Trophoblast cell (in vitro differentiated cells and primary cell): ENCODE results near the gene IKZF2.

Experiments
- DNase-seq, 2 donors: peaks; one replicate each; pipeline ENCODE4 v3.0.0-alpha.2; 2016
- H2AFZ ChIP-seq: 2 replicates; pipeline ENCODE4 v1.6.1; 2013; ENCODE audit warnings: low read length, moderate library complexity, mild to moderate bottlenecking; ENCODE audit not compliant: insufficient read depth, poor library complexity
- H2AK5ac ChIP-seq: 2 replicates; pipeline ENCODE4 v1.6.1; 2013; ENCODE audit warnings: mild to moderate bottlenecking, low read length
- H2BK120ac ChIP-seq: 2 replicates; pipeline ENCODE4 v1.6.1; 2013; ENCODE audit warnings: low read length, mild to moderate bottlenecking, moderate library complexity; ENCODE audit not compliant: insufficient read depth, poor library complexity
- H2BK12ac ChIP-seq: 2 replicates; pipeline ENCODE4 v1.6.1; 2013; ENCODE audit warnings: mild to moderate bottlenecking, low read length, moderate library complexity
- H2BK5ac ChIP-seq: 2 replicates; pipeline ENCODE4 v1.6.1; 2013; ENCODE audit warnings: low read length, low read depth, moderate library complexity, mild to moderate bottlenecking; ENCODE audit not compliant: poor library complexity
- H3K14ac ChIP-seq: 2 replicates; pipeline ENCODE4 v1.6.1; 2013; ENCODE audit warnings: mild to moderate bottlenecking, low read length
- H3K18ac ChIP-seq: 2 replicates; pipeline ENCODE4 v1.6.1; 2013; ENCODE audit warnings: mild to moderate bottlenecking, low read length
- H3K23ac ChIP-seq: 2 replicates; pipeline ENCODE4 v1.6.1; 2013; ENCODE audit warnings: low read length
- H3K27ac ChIP-seq: 2 replicates; pipeline ENCODE4 v1.5.1; 2013; ENCODE audit warnings: low read depth, mild to moderate bottlenecking, inconsistent platforms, low read length, moderate library complexity
- H3K27me3 ChIP-seq: 2 replicates; pipeline ENCODE4 v1.6.1; 2013; ENCODE audit warnings: inconsistent platforms, mild to moderate bottlenecking, low read length, moderate library complexity; ENCODE audit not compliant: insufficient read depth
- H3K36me3 ChIP-seq, 2 experiments: 1 replicate in 1 of 2; 2 replicates in 1 of 2; pipeline ENCODE4 v1.6.1; 2013; ENCODE audit warnings: low read length in 2 of 2, mild to moderate bottlenecking in 2 of 2, moderate library complexity in 1 of 2; ENCODE audit not compliant: insufficient read depth in 2 of 2, control insufficient read depth in 1 of 2
- H3K4ac ChIP-seq: 2 replicates; pipeline ENCODE4 v1.6.1; 2013; ENCODE audit warnings: low read depth, mild to moderate bottlenecking, low read length, moderate library complexity
- H3K4me1 ChIP-seq, 2 experiments: 1 replicate in 1 of 2; 2 replicates in 1 of 2; pipeline ENCODE4 v1.6.1; 2013; ENCODE audit warnings: low read length in 2 of 2, mild to moderate bottlenecking in 2 of 2, moderate library complexity in 1 of 2; ENCODE audit not compliant: insufficient read depth in 2 of 2, control insufficient read depth in 1 of 2
- H3K4me2 ChIP-seq: 2 replicates; pipeline ENCODE4 v1.6.1; 2013; ENCODE audit warnings: inconsistent platforms, mild to moderate bottlenecking, low read length, moderate library complexity
- H3K4me3 ChIP-seq: 2 replicates; pipeline ENCODE4 v1.5.1; 2013; ENCODE audit warnings: mild to moderate bottlenecking, low read depth, low read length, inconsistent platforms
- H3K79me1 ChIP-seq: one replicate; pipeline ENCODE4 v1.6.1; 2013; ENCODE audit warnings: low read length
- H3K79me2 ChIP-seq: 2 replicates; pipeline ENCODE4 v1.6.1; 2013; ENCODE audit warnings: low read length, mild to moderate bottlenecking; ENCODE audit not compliant: control insufficient read depth, insufficient read depth, poor library complexity
- H3K9ac ChIP-seq: 2 replicates; pipeline ENCODE4 v1.6.1; 2013; ENCODE audit warnings: mild to moderate bottlenecking, low read length
- H3K9me3 ChIP-seq: 2 replicates; pipeline ENCODE4 v1.6.1; 2013; ENCODE audit warnings: low read depth, mild to moderate bottlenecking, control low read depth, inconsistent platforms, low read length; ENCODE audit not compliant: insufficient read depth
- H4K12ac ChIP-seq: 2 replicates; pipeline ENCODE4 v1.6.1; 2013; ENCODE audit warnings: low read depth, mild to moderate bottlenecking, low read length, moderate library complexity
- H4K8ac ChIP-seq: 2 replicates; pipeline ENCODE4 v1.6.1; 2013; ENCODE audit warnings: low read depth, mild to moderate bottlenecking, low read length, moderate library complexity
- H4K91ac ChIP-seq: one replicate; pipeline ENCODE4 v1.6.1; 2013; ENCODE audit warnings: low read depth, mild to moderate bottlenecking, low read length, moderate library complexity
- WGBS: extraction: QIAGEN DNeasy Blood & Tissue Kit; methylation state at CpG from one replicate; pipeline ENCODE4 v1.1.7; 2013; ENCODE audit warnings: missing lambda C conversion rate; ENCODE audit not compliant: insufficient read length, insufficient coverage; ENCODE audit errors: extremely low coverage; 5-methylcytosine and 5-hydroxymethylcytosine counted together

IKZF2 gene

DNA sequence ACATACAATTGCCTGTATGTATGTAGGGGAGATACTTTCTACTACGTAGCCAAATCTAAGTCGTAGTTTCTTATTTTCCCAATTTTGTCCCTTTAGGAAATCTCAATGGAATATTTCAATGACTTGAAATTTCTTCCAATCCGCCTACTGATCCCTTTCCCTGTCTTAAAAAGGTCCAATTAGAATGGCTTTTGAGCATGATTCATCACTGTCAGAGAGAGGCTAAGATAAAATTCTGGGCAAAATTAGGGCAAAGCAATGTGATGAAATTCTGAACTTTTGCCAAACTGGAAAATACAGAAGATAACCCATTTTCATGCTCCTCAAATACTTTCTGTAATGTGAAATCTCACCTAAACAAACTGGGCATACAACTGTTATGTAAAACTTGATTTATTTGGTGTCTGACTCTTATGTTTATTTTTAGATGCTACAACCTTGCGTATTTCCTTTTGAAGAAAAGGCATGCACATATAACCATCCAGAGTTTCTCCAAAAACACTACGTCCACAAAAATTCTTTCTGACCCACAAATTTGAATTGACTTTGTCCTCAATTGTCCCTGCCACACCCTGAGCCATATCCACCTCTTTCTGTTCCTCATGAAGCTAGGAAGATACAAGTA lies 147.1 kb downstream of the IKZF2 start:
- no peaks in the 10 kb centered on the region for H3K27me3 ChIP-seq
- no peaks in the 10 kb centered on the region for H3K4me1 ChIP-seq
- no peaks in the 10 kb centered on the region for H3K9me3 ChIP-seq
- H2BK12ac ChIP-seq = no peak overlapping the region
- H3K4ac ChIP-seq = no peak overlapping the region
- H3K27ac ChIP-seq = no peak overlapping the region
- no CpG with 5 or more reads among the region's 5 CpGs for WGBS
- H3K79me2 ChIP-seq = no peaks in the 10 kb centered on the region
- H3K4me2 ChIP-seq = no peak overlapping the region
- no peaks in the 10 kb centered on the region for H3K36me3 ChIP-seq
- no peak overlapping the region for H3K14ac ChIP-seq
- H3K79me1 ChIP-seq = no peaks in the 10 kb centered on the region
- H4K8ac ChIP-seq = no peak overlapping the region
- H3K23ac ChIP-seq = no peak overlapping the region
- DNase-seq = no peak
- no peak overlapping the region for H4K12ac ChIP-seq
- H2BK5ac ChIP-seq = no peak overlapping the region
- no peak overlapping the region for H3K4me3 ChIP-seq
- no peak overlapping the region for H4K91ac ChIP-seq
- no peak overlapping the region for H2AFZ ChIP-seq
- no peak overlapping the region for H2BK120ac ChIP-seq
- no peak overlapping the region for H3K9ac ChIP-seq
- H3K18ac ChIP-seq = no peak overlapping the region
- H2AK5ac ChIP-seq = no peak overlapping the region

- no peak for DNase-seq
- H3K4ac ChIP-seq = no peak overlapping the region
- no peak overlapping the region for H2BK5ac ChIP-seq
- H3K14ac ChIP-seq = no peak overlapping the region
- H3K79me1 ChIP-seq = no peaks in the 10 kb centered on the region
- no peak overlapping the region for H3K4me3 ChIP-seq
- H4K8ac ChIP-seq = no peak overlapping the region
- H3K4me2 ChIP-seq = no peak overlapping the region
- no peaks in the 10 kb centered on the region for H3K79me2 ChIP-seq
- no peak overlapping the region for H3K9ac ChIP-seq
- no peak overlapping the region for H2BK120ac ChIP-seq
- H4K91ac ChIP-seq = no peak overlapping the region
- no peak overlapping the region for H2AK5ac ChIP-seq
- H3K36me3 ChIP-seq = no peaks in the 10 kb centered on the region
- no peak overlapping the region for H3K18ac ChIP-seq
- no peak overlapping the region for H3K23ac ChIP-seq
- H3K4me1 ChIP-seq = no peaks in the 10 kb centered on the region
- H3K27me3 ChIP-seq = no peaks in the 10 kb centered on the region
- no peak overlapping the region for H3K27ac ChIP-seq
- H3K9me3 ChIP-seq = no peaks in the 10 kb centered on the region
- no peak overlapping the region for H4K12ac ChIP-seq
- H2AFZ ChIP-seq = no peak overlapping the region
- H2BK12ac ChIP-seq = no peak overlapping the region
Measured at GRCh38 chr2:213002383-213002782, 149.0 kb downstream of the IKZF2 start.

GRCh38 chr2:213001297-213001910 lies 150.0 kb downstream of the IKZF2 start:
- Histone ChIP-seq H3K4ac (no peak overlapping the region), H3K36me3 (no peaks in the 10 kb centered on the region), H3K4me3 (no peak overlapping the region), H3K4me1 (no peaks in the 10 kb centered on the region), H4K91ac (no peak overlapping the region), H2BK12ac (no peak overlapping the region), H4K8ac (no peak overlapping the region), H3K18ac (no peak overlapping the region), H3K9ac (no peak overlapping the region), H3K79me1 (no peaks in the 10 kb centered on the region), H3K9me3 (no peaks in the 10 kb centered on the region), H2AK5ac (no peak overlapping the region), H2AFZ (no peak overlapping the region), H3K79me2 (no peaks in the 10 kb centered on the region), H3K23ac (no peak overlapping the region), H3K14ac (no peak overlapping the region), H3K27me3 (no peaks in the 10 kb centered on the region), H2BK5ac (no peak overlapping the region), H3K27ac (no peak overlapping the region), H2BK120ac (no peak overlapping the region), H4K12ac (no peak overlapping the region), H3K4me2 (no peak overlapping the region)
- DNase-seq = no peak
- no CpG with 5 or more reads among the region's 3 CpGs for WGBS

DNA sequence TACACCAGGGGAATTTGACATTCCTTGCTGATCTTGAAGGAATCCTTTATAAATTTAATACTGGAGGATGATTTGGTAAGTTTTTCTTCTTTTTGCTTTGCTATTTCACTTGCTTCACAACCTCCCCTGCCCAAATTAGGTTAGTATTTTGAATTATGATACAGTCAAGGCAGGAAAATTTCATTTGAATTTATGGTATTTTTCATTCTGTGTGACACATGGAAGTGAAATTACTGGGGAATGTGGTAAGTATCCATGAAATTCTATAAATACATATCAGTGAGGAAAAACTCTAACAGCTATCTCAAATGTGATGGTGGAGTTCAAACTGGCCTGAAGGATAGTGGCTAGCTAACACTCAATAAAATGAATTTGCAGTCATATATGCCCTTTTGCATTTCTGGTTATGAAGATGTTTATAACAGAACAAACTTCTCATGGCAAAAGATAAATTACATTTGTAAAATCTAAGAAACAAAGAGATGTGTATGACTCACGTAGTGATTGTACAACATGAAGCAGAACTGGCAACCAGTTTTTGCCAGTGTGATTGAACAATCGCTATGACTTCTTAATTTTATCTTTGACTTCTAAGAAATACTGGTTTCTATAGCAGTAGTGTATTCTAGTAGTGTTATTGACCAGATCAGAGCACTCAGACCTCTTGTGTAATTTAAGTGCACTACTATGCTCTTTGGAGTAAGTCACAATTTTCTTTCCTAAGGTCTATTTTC lies 152.6 kb downstream of the IKZF2 start:
- no peak overlapping the region for H3K4me2 ChIP-seq
- WGBS = no CpG with 5 or more reads among the region's 2 CpGs
- no peaks in the 10 kb centered on the region for H3K27me3 ChIP-seq
- no peak overlapping the region for H3K18ac ChIP-seq
- H3K79me2 ChIP-seq = no peaks in the 10 kb centered on the region
- H3K23ac ChIP-seq = no peak overlapping the region
- H2BK12ac ChIP-seq = no peak overlapping the region
- no peak overlapping the region for H3K4me3 ChIP-seq
- H3K36me3 ChIP-seq = no peaks in the 10 kb centered on the region
- H4K91ac ChIP-seq = no peak overlapping the region
- no peaks in the 10 kb centered on the region for H3K79me1 ChIP-seq
- no peak overlapping the region for H2BK120ac ChIP-seq
- H4K12ac ChIP-seq = no peak overlapping the region
- no peaks in the 10 kb centered on the region for H3K4me1 ChIP-seq
- H3K4ac ChIP-seq = no peak overlapping the region
- H4K8ac ChIP-seq = no peak overlapping the region
- H3K14ac ChIP-seq = no peak overlapping the region
- no peak overlapping the region for H2BK5ac ChIP-seq
- H2AK5ac ChIP-seq = no peak overlapping the region
- no peak overlapping the region for H2AFZ ChIP-seq
- DNase-seq = peak; percentile 3 to 76
- H3K9ac ChIP-seq = no peak overlapping the region
- no peak overlapping the region for H3K27ac ChIP-seq
- H3K9me3 ChIP-seq = no peaks in the 10 kb centered on the region
